Progenitor cell of endocrine pancreas (in vitro differentiated cells): Measurements from ENCODE around the gene CDKN1A. TPM values are rescaled to one million over a fixed set of nuclear protein-coding genes. Genes with fewer than 3 reads are reported as not detected.

Source experiments
- DNase-seq: peaks from one replicate; pipeline ENCODE4 v3.0.0; 2021; ENCODE audit warnings: low spot score; ENCODE audit not compliant: unreplicated experiment
- H3K27ac Mint-ChIP-seq: 2 replicates; pipeline ENCODE4 v1.8.0; 2021; ENCODE audit warnings: mild to moderate bottlenecking, moderate library complexity, mixed read lengths
- H3K27me3 Mint-ChIP-seq: 2 replicates; pipeline ENCODE4 v1.8.0; 2021; ENCODE audit warnings: mixed read lengths
- H3K36me3 Mint-ChIP-seq: 2 replicates; pipeline ENCODE4 v1.8.0; 2022; ENCODE audit warnings: mixed read lengths; ENCODE audit not compliant: insufficient read depth
- H3K4me1 Mint-ChIP-seq: 2 replicates; pipeline ENCODE4 v1.8.0; 2021; ENCODE audit warnings: low read depth, mixed read lengths
- H3K4me3 Mint-ChIP-seq: 2 replicates; pipeline ENCODE4 v1.8.0; 2021; ENCODE audit warnings: low read depth, mild to moderate bottlenecking, moderate library complexity, mixed read lengths
- H3K9me3 Mint-ChIP-seq: 2 replicates; pipeline ENCODE4 v1.8.0; 2021; ENCODE audit warnings: low read depth, mixed read lengths
- total RNA-seq: library from RNA; stranded (reverse); gene quantifications from 2 replicates; pipeline ENCODE4 v1.2.1, GENCODE V29; 2021
- TF ChIP-seq, protein P1 (sequence below): fragments of 200-600 bp; sonication (generic); IDR thresholded peaks from one replicate; pipeline ENCODE4 v1.5.0; 2021; ENCODE audit warnings: antibody characterized with exemption, mild to moderate bottlenecking; ENCODE audit not compliant: unreplicated experiment

The CDKN1A gene
- total RNA-seq, 1 donor from 2014 or later = 12.4 TPM

DNA sequence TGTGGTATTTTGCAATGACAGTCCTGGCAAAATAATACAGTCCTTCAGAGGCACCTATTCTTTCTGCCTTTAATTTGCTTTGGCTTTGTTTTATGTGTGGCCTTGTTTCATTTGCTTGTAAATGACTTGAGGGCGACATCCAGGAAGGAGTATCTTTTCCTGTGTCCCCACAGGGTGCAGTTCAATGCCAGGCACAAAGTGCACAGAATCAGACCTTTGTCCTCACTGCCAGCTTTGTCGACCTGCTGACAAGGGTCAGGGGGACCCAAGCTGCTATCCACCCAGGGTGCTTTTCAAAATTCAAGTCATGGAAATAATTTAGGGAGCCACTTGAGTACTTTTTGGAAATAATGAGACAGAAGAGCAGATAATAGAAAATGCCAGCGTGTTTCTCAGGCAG is 37.0 kb upstream of the CDKN1A start:
- Mint-ChIP-seq H3K27ac (no peak overlapping the region), H3K4me1 (peaks cover 1% of the 10 kb centered on the region), H3K9me3 (no peaks in the 10 kb centered on the region), H3K4me3 (no peak overlapping the region), H3K27me3 (peaks cover 3% of the 10 kb centered on the region), H3K36me3 (no peaks in the 10 kb centered on the region)
- TF ChIP-seq, protein P1, sequence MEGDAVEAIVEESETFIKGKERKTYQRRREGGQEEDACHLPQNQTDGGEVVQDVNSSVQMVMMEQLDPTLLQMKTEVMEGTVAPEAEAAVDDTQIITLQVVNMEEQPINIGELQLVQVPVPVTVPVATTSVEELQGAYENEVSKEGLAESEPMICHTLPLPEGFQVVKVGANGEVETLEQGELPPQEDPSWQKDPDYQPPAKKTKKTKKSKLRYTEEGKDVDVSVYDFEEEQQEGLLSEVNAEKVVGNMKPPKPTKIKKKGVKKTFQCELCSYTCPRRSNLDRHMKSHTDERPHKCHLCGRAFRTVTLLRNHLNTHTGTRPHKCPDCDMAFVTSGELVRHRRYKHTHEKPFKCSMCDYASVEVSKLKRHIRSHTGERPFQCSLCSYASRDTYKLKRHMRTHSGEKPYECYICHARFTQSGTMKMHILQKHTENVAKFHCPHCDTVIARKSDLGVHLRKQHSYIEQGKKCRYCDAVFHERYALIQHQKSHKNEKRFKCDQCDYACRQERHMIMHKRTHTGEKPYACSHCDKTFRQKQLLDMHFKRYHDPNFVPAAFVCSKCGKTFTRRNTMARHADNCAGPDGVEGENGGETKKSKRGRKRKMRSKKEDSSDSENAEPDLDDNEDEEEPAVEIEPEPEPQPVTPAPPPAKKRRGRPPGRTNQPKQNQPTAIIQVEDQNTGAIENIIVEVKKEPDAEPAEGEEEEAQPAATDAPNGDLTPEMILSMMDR = no peak
- DNase-seq = no peak

DNA sequence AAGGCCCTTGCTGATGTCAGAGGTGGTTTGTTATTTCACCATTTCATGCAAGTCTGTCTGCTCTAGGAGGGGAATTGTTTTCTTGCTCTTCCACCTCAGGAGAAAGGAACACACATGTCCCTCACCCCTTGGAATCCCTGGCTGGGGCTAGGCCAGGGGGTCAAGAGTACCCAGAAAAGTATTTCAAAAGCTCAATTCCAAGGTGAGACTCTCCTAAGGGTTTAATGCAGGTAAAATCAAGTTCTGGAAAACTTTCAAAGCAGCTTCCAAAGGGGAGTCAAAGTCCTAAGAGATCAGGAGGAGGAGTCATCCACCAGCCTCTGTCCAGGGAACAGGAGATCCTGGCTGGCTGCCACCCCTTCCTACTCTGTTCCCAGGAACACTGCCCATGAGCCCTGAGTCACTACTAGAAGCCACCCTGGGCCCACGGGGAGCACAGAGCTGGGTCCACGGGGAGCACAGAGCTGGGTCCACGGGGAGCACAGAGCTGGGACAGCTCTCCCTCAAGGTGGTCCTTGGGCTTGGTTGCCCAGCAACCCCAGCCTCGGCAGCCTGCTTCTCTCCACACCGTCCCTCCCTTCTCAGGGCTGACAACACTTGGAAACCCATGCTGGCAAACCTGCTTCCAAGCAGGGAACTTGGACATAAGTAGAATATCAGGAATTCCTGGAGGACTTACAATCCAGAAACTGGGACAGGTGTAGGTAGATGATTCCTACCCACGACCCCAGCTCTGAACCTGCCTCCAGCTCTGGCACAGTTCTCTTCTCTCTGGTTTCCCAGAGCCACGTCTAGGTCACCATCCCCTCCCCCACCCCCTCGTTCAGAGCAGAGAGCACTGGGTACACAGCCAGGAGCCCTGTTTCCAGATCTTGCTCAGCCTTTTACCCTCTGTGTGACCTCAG is 35.3 kb upstream of the CDKN1A start:
- DNase-seq = no peak
- Mint-ChIP-seq H3K27ac (no peak overlapping the region), H3K4me1 (peaks cover 1% of the 10 kb centered on the region), H3K36me3 (no peaks in the 10 kb centered on the region), H3K9me3 (no peaks in the 10 kb centered on the region), H3K27me3 (peaks cover 5% of the 10 kb centered on the region), H3K4me3 (no peak overlapping the region)
- TF ChIP-seq, protein P1 = no peak

DNA sequence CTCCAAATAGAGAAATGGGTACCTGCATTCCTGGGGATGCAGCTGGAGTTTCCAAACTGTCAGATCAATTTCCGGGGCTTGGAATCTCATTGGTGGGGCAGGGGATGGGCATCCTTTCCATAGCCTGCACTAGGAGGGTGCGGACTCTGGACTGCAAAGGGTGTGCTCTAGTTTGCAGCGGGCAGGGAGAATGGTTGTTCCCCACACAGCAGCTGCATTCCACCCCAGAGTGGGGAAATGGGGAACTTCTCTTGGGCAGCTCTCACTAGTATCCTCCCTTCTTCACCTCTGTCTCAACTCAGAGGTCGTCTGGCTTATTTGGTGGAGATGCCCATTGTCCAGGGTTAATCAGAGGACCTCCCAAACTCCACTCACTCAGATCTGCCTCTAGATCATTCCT is 34.5 kb upstream of the CDKN1A start:
- no peak overlapping the region for H3K27ac Mint-ChIP-seq
- no peaks in the 10 kb centered on the region for H3K9me3 Mint-ChIP-seq
- TF ChIP-seq, protein P1 = no peak
- DNase-seq = no peak
- H3K4me1 Mint-ChIP-seq = no peaks in the 10 kb centered on the region
- H3K4me3 Mint-ChIP-seq = no peak overlapping the region
- no peaks in the 10 kb centered on the region for H3K36me3 Mint-ChIP-seq
- peaks cover 8% of the 10 kb centered on the region for H3K27me3 Mint-ChIP-seq

DNA sequence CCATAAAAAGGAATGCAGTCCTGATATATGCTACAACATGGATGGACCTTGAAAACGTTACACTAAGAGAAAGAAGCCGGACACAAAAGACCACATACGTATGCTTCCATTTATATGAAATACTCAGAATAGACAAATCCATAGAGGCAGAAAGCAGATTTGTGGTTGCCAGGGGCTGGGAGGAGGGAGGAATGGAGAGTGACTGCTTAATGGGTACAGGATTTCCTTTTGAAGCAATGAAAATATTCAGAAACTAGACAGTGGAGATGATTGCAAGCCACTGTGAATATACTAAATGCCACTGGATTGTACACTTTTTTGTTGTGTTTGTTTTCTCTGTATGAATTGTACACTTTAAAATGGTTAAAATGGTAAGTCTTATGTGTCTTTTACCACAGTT is 29.4 kb upstream of the CDKN1A start:
- H3K9me3 Mint-ChIP-seq = no peaks in the 10 kb centered on the region
- peaks cover 38% of the 10 kb centered on the region for H3K27me3 Mint-ChIP-seq
- H3K4me3 Mint-ChIP-seq = no peak overlapping the region
- no peak for DNase-seq
- no peak overlapping the region for H3K27ac Mint-ChIP-seq
- H3K4me1 Mint-ChIP-seq = no peaks in the 10 kb centered on the region
- TF ChIP-seq, protein P1 = no peak
- no peaks in the 10 kb centered on the region for H3K36me3 Mint-ChIP-seq

DNA sequence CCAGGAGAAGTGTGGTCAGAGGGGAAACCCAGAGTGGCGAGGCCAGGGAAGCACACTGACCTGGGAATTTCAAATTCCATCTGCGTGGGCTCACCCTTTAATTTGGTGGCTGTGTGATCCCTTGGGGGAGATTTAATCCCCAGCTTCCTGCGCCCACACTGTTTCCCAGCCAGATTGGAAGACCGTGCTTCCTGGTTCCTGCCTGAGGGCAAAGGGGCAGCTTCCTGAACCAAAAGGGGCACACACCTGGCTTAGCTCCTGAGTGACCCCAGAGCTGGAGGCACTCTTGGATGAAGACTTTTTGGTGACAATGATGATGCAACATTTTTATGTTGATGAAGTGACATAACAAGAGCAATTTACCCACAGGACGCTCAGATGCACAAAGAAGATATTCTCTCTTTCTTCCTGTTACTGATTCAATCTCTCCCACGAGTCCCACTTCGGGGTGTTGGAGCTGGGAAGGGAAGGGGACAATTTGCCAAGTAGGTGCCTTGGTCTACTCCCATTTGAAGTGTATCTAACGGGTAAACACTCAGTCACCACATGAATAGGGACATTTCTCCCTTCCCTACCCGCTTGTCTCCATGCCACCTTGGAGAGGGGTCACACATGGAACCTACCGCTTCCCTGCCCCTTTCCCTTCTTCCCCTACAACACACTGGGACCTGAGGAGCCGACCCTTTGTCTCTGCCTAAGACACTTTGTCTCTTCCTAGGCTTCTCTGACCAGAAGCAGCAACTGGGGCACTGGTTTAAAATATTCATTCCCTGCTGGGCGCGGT is 28.6 kb upstream of the CDKN1A start:
- no peak overlapping the region for H3K4me3 Mint-ChIP-seq
- no peaks in the 10 kb centered on the region for H3K36me3 Mint-ChIP-seq
- H3K4me1 Mint-ChIP-seq = no peaks in the 10 kb centered on the region
- DNase-seq = no peak
- H3K27ac Mint-ChIP-seq = no peak overlapping the region
- TF ChIP-seq, protein P1 = no peak
- peaks cover 41% of the 10 kb centered on the region for H3K27me3 Mint-ChIP-seq
- no peaks in the 10 kb centered on the region for H3K9me3 Mint-ChIP-seq
